NCI-H69 (cell line): ENCODE measurements around the gene CSNK2B.

Source experiments
- DNase-seq: peaks from one replicate; lab custom pipeline; 2025; lab: John Stamatoyannopoulos, UW

Gene CSNK2B

GRCh38 chr6:31636698-31637596 lies 28.9 kb upstream of the CSNK2B start:
- DNase-seq, result no peak

- no peak for DNase-seq
Observed at GRCh38 chr6:31639043-31639442, 26.8 kb upstream of the CSNK2B start.

GRCh38 chr6:31639449-31639861 lies 26.4 kb upstream of the CSNK2B start:
- no peak for DNase-seq

GRCh38 chr6:31640612-31641011 lies 25.3 kb upstream of the CSNK2B start:
- DNase-seq, result no peak

- no peak for DNase-seq
Observed at GRCh38 chr6:31641370-31641769, 24.5 kb upstream of the CSNK2B start.

- DNase-seq, result no peak
Observed at GRCh38 chr6:31642798-31643570, 22.9 kb upstream of the CSNK2B start.

GRCh38 chr6:31643818-31644454 lies 21.9 kb upstream of the CSNK2B start:
- DNase-seq, result no peak

GRCh38 chr6:31645325-31645724 lies 20.6 kb upstream of the CSNK2B start:
- DNase-seq, result no peak

GRCh38 chr6:31651602-31652191 lies 14.2 kb upstream of the CSNK2B start:
- peak; percentile 85 for DNase-seq

- peak; percentile 99 for DNase-seq
Observed at GRCh38 chr6:31652925-31653724, 12.8 kb upstream of the CSNK2B start.

- no peak for DNase-seq
Observed at GRCh38 chr6:31654574-31655348, 11.1 kb upstream of the CSNK2B start.

- DNase-seq, result no peak
Observed at GRCh38 chr6:31655349-31656237, 10.3 kb upstream of the CSNK2B start, which contains the start of gene APOM. APOM (plus strand) TSS chr6:31655894; CDS start chr6:31655967, 73 bp downstream.

- no peak for DNase-seq
Observed at GRCh38 chr6:31657406-31658157, 8.3 kb upstream of the CSNK2B start.

- DNase-seq, result no peak
Observed at GRCh38 chr6:31658158-31658688, 7.7 kb upstream of the CSNK2B start.

- no peak for DNase-seq
Observed at GRCh38 chr6:31658983-31659648, 6.8 kb upstream of the CSNK2B start.

GRCh38 chr6:31659649-31660380 lies 6.1 kb upstream of the CSNK2B start:
- DNase-seq, result peak; percentile 37
